ENCODE data around the gene RHOT1. TPM values are rescaled to one million over a fixed set of nuclear protein-coding genes. Genes with fewer than 3 reads are reported as not detected.

The RHOT1 gene
- total RNA-seq, 1 donor from 2014 or later: 76.4 TPM

- Histone ChIP-seq H3K27me3 (peaks cover 6% of the 10 kb centered on the region), H3K4me1 (peaks cover 14% of the 10 kb centered on the region), H2AFZ (replicated peaks) (no peak overlapping the region), H3K9ac (no peak overlapping the region), H4K20me1 (ENCODE audit: low read depth) (peaks cover 22% of the 10 kb centered on the region), H3F3A (ENCODE audit: low read depth) (peaks cover 39% of the 10 kb centered on the region), H3K36me3 (no peaks in the 10 kb centered on the region), H3K79me2 (ENCODE audit: low read depth) (peaks cover 9% of the 10 kb centered on the region), H3K27ac (no peak overlapping the region), H3K4me3 (no peak overlapping the region), H3K9me3 (ENCODE audit: low read depth) (no peaks in the 10 kb centered on the region), H3K4me2 (no peak overlapping the region)
- Mint-ChIP-seq H3K4me1 (peaks cover 40% of the 10 kb centered on the region), H3K27ac (peak overlapping the region; percentile 60), H3K36me3 (no peaks in the 10 kb centered on the region), H3K27me3 (ENCODE audit: insufficient read depth, low read depth) (peaks cover 12% of the 10 kb centered on the region), H3K9me3 (no peaks in the 10 kb centered on the region), H3K4me3 (no peak overlapping the region)
- DNase-seq (ENCODE audit: low spot score): no peak
- no peak for TF ChIP-seq EZH2phosphoT487 (IDR thresholded peaks at IDR 0.05)
- TF ChIP-seq EZH2 (IDR thresholded peaks at IDR 0.05): no peak
- TF ChIP-seq CTCF (IDR thresholded peaks at IDR 0.05): no peak
Observed at GRCh38 chr17:32274101-32274500, 131.8 kb downstream of the RHOT1 start.

DNA sequence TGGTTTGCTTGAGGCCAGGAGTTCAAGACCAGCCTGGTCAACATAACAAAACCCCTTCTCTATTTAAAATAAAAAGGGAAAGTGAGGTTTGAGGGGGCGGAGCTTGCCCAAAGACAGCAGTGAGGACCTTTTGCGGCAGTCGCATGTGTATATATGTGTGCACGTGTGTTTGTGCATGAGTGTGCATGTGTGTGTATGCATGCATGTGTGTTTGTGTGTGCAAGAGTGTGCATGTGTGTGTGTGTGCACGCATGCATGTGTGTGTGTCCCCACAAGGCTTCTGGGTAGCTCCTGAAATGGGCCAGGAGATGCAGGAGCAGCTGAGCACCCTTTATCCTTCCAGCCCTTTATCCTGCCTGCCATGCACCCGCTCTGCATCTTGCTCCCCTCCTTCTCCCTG lies 132.3 kb downstream of the RHOT1 start:
- H3K27ac ChIP-seq: no peak overlapping the region
- TF ChIP-seq EZH2phosphoT487 (IDR thresholded peaks at IDR 0.05): no peak
- no peak for TF ChIP-seq EZH2 (IDR thresholded peaks at IDR 0.05)
- TF ChIP-seq CTCF (IDR thresholded peaks at IDR 0.05): no peak
- Mint-ChIP-seq H3K4me3 (no peak overlapping the region), H3K36me3 (no peaks in the 10 kb centered on the region), H3K27ac (no peak overlapping the region), H3K9me3 (no peaks in the 10 kb centered on the region), H3K4me1 (peaks cover 44% of the 10 kb centered on the region), H3K27me3 (ENCODE audit: insufficient read depth, low read depth) (peaks cover 12% of the 10 kb centered on the region)
- H3K9me3 ChIP-seq (ENCODE audit: low read depth): no peaks in the 10 kb centered on the region
- peaks cover 16% of the 10 kb centered on the region for H3K4me1 ChIP-seq
- H3K27me3 ChIP-seq: peaks cover under 1% of the 10 kb centered on the region
- no peak overlapping the region for H2AFZ ChIP-seq (replicated peaks)
- no peak overlapping the region for H3K9ac ChIP-seq
- H3K79me2 ChIP-seq (ENCODE audit: low read depth): peaks cover 9% of the 10 kb centered on the region
- no peaks in the 10 kb centered on the region for H3K36me3 ChIP-seq
- no peak overlapping the region for H3K4me3 ChIP-seq
- peaks cover 42% of the 10 kb centered on the region for H3F3A ChIP-seq (ENCODE audit: low read depth)
- peaks cover 22% of the 10 kb centered on the region for H4K20me1 ChIP-seq (ENCODE audit: low read depth)
- H3K4me2 ChIP-seq: no peak overlapping the region
- DNase-seq (ENCODE audit: low spot score): no peak

Small RNAs within 50 kb of the gene (small RNA-seq; reads per million reads assigned to genes)
- 0.27 reads per million, percentile 20 among the genes with 10 or more reads in this experiment for gene UBL5P2

Other genes with a start within 250 kb of the RHOT1 start
- 44.8 and 70.1 TPM in 2 replicates for gene UTP6, start 240.8 kb upstream of the RHOT1 start, total RNA-seq (ENCODE audit: low replicate concordance)
- 32.8 and 58.8 TPM in 2 replicates for gene SUZ12, start 205.5 kb upstream of the RHOT1 start, total RNA-seq (ENCODE audit: low replicate concordance)
- gene LRRC37B, start 135.1 kb upstream of the RHOT1 start, total RNA-seq (ENCODE audit: low replicate concordance): 35.2 and 49.4 TPM in 2 replicates
- 2.5 and 3.7 TPM in 2 replicates for gene RHBDL3, start 123.3 kb downstream of the RHOT1 start, total RNA-seq (ENCODE audit: low replicate concordance)
- 38.2 and 57.4 TPM in 2 replicates for gene C17orf75, start 199.7 kb downstream of the RHOT1 start, total RNA-seq (ENCODE audit: low replicate concordance)
- 214 and 304 TPM in 2 replicates for gene ZNF207, start 207.7 kb downstream of the RHOT1 start, total RNA-seq (ENCODE audit: low replicate concordance)

Measured in neural progenitor cell (in vitro differentiated cells).